Keratinocyte (primary cell): Measurements from ENCODE around the gene YWHAB. TPM values are rescaled to one million over a fixed set of nuclear protein-coding genes. Genes with fewer than 3 reads are reported as not detected.

ENCODE experiments used
- DNase-seq: peaks from one replicate; pipeline ENCODE4 v3.0.0-alpha.2; 2011; ENCODE audit warnings: low read depth, missing footprints, low spot score
- FAIRE-seq: peaks from 2 replicates; lab custom pipeline; 2011; peaks lifted over from hg19 to GRCh38; lab: Jason Lieb, UNC
- H2AFZ ChIP-seq: 2 replicates; pipeline ENCODE4 v1.6.0; 2012; ENCODE audit warnings: low read length, control low read depth, inconsistent platforms; ENCODE audit not compliant: control insufficient read depth
- H3K27ac ChIP-seq: 2 replicates; pipeline ENCODE4 v1.5.1; 2011; ENCODE audit warnings: low read length; ENCODE audit not compliant: control insufficient read depth, insufficient read depth
- H3K27me3 ChIP-seq: 3 replicates; pipeline ENCODE4 v1.6.0; 2011; ENCODE audit warnings: low read length; ENCODE audit not compliant: control insufficient read depth, insufficient read depth; ENCODE audit errors: extremely low read depth
- H3K36me3 ChIP-seq, 2 experiments: 2 replicates in 1 of 2; 3 replicates in 1 of 2; pipeline ENCODE4 v1.5.1; 2011; ENCODE audit warnings: low read length in 2 of 2, mild to moderate bottlenecking in 1 of 2; ENCODE audit not compliant: control insufficient read depth in 2 of 2, insufficient read depth in 2 of 2; ENCODE audit errors: extremely low read depth in 1 of 2
- H3K4me1 ChIP-seq: 3 replicates; pipeline ENCODE4 v1.5.1; 2011; ENCODE audit warnings: low read length; ENCODE audit not compliant: control insufficient read depth, insufficient read depth; ENCODE audit errors: extremely low read depth
- H3K4me2 ChIP-seq: 3 replicates; pipeline ENCODE4 v1.6.0; 2011; ENCODE audit warnings: low read depth, low read length; ENCODE audit not compliant: control insufficient read depth, insufficient read depth; ENCODE audit errors: extremely low read depth
- H3K4me3 ChIP-seq, 3 experiments: fragments of 200-600 bp in 1 of 3; sonication (generic) in 1 of 3; 2 replicates in 2 of 3; 3 replicates in 1 of 3; pipeline ENCODE4 v1.5.1; 2011 to 2016; ENCODE audit warnings: low read length in 3 of 3, mild to moderate bottlenecking in 3 of 3, control low read depth in 2 of 3, inconsistent platforms in 1 of 3, low read depth in 1 of 3, mixed read lengths in 1 of 3, mixed run types in 1 of 3, moderate library complexity in 1 of 3; ENCODE audit not compliant: control insufficient read depth in 2 of 3, insufficient read depth in 2 of 3; ENCODE audit errors: extremely low read depth in 1 of 3
- H3K79me2 ChIP-seq: 2 replicates; pipeline ENCODE4 v1.6.0; 2012; ENCODE audit warnings: low read length; ENCODE audit not compliant: control insufficient read depth, insufficient read depth
- H3K9ac ChIP-seq: 3 replicates; pipeline ENCODE4 v1.6.0; 2011; ENCODE audit warnings: low read length; ENCODE audit not compliant: control insufficient read depth, insufficient read depth; ENCODE audit errors: extremely low read depth
- H3K9me1 ChIP-seq: 3 replicates; pipeline ENCODE4 v1.6.0; 2011; ENCODE audit warnings: low read length; ENCODE audit not compliant: control insufficient read depth, insufficient read depth; ENCODE audit errors: extremely low read depth
- H3K9me3 ChIP-seq: 2 replicates; pipeline ENCODE4 v1.5.1; 2012; ENCODE audit warnings: low read depth, low read length; ENCODE audit not compliant: control insufficient read depth
- H4K20me1 ChIP-seq: 3 replicates; pipeline ENCODE4 v1.6.0; 2011; ENCODE audit warnings: low read length; ENCODE audit not compliant: control insufficient read depth, insufficient read depth; ENCODE audit errors: extremely low read depth
- CTCF ChIP-seq, 3 experiments: IDR thresholded peaks in 1 of 3; conservative IDR thresholded peaks in 1 of 3; optimal IDR thresholded peaks in 1 of 3; 2 replicates in 2 of 3; 3 replicates in 1 of 3; pipeline versions ENCODE3 to v1.5.1; 2011; ENCODE audit warnings: low read length in 3 of 3, mild to moderate bottlenecking in 3 of 3, moderate library complexity in 2 of 3, control low read depth in 1 of 3, inconsistent platforms in 1 of 3; ENCODE audit not compliant: insufficient read depth in 2 of 3; ENCODE audit errors: extremely low read depth in 1 of 3
- EZH2 ChIP-seq: IDR thresholded peaks from one replicate; pipeline ENCODE4 v1.6.1; 2012; ENCODE audit warnings: inconsistent platforms, mild to moderate bottlenecking, low read length, moderate library complexity
- dilution Hi-C: fragments of 300-500 bp; cut with MboI; formaldehyde crosslinking; loops from one replicate; pipeline ENCODE4 v1.7.0; 2020; ENCODE audit warnings: low sequenced_read_pairs; ENCODE audit not compliant: extremely low pct_ligation_motif_present
- polyA plus RNA-seq, 5 experiments: library from polyadenylated mRNA; depleted of rRNA in 3 of 5; stranded (reverse) in 3 of 5; stranded (forward) in 1 of 5; unstranded in 1 of 5; fragments of >200 nt; gene quantifications; 1 replicate in 1 of 5; 2 replicates in 3 of 5; 3 replicates in 1 of 5; pipeline versions ENCODE4 v1.2.1 to v1.2.3, GENCODE V29; 2011 to 2012; ENCODE audit warnings: missing spikeins in 2 of 5, low read depth in 1 of 5, low replicate concordance in 1 of 5

YWHAB gene
- polyA plus RNA-seq, 1 donor (not counting 4 experiments of a cell fraction or from before 2014, with no cell fraction given) = 214 TPM

- DNase-seq (no peak), FAIRE-seq (no peak)
- TF ChIP-seq CTCF (optimal IDR thresholded peaks at IDR 0.05 in 1 of 3, IDR thresholded peaks at IDR 0.05 in 1 of 3, conservative IDR thresholded peaks at IDR 0.05 in 1 of 3; ENCODE audit: extremely low read depth in 1 of 3, insufficient read depth in 2 of 3, low read length in 3 of 3) (no peak), EZH2 (no peak)
- H3K79me2 ChIP-seq = peaks cover 28% of the 10 kb centered on the region
- no peak overlapping the region for H3K9ac ChIP-seq
- H3K27me3 ChIP-seq = no peaks in the 10 kb centered on the region
- no peaks in the 10 kb centered on the region for H3K9me3 ChIP-seq
- H3K4me2 ChIP-seq = no peak overlapping the region
- peaks cover 22% of the 10 kb centered on the region for H3K4me1 ChIP-seq
- dilution Hi-C loops = no loop called here
- H3K4me3 ChIP-seq = no peak overlapping the region
- no peak overlapping the region for H2AFZ ChIP-seq
- H4K20me1 ChIP-seq = peaks cover 18% of the 10 kb centered on the region
- H3K27ac ChIP-seq = no peak overlapping the region
- H3K36me3 ChIP-seq = peaks cover 0 to 16% of the 10 kb centered on the region in 2 experiments
- H3K9me1 ChIP-seq = no peaks in the 10 kb centered on the region
Measured at GRCh38 chr20:44883214-44883902, 2.1 kb upstream of the YWHAB start.

- Histone ChIP-seq H2AFZ (peak overlapping the region; percentile 92), H3K27ac (peak overlapping the region; percentile 67), H4K20me1 (peaks cover 26% of the 10 kb centered on the region), H3K4me1 (peaks cover 31% of the 10 kb centered on the region), H3K9me1 (no peaks in the 10 kb centered on the region), H3K79me2 (peaks cover 44% of the 10 kb centered on the region), H3K4me2 (peak overlapping the region; percentile 68), H3K27me3 (no peaks in the 10 kb centered on the region), H3K36me3 (peaks cover 0 to 16% of the 10 kb centered on the region in 2 experiments), H3K4me3 (peak overlapping the region; percentile 60 to 80 (median 78)), H3K9ac (peak overlapping the region; percentile 96), H3K9me3 (no peaks in the 10 kb centered on the region)
- dilution Hi-C loops = no loop called here
- TF ChIP-seq CTCF (optimal IDR thresholded peaks at IDR 0.05 in 1 of 3, IDR thresholded peaks at IDR 0.05 in 1 of 3, conservative IDR thresholded peaks at IDR 0.05 in 1 of 3; ENCODE audit: extremely low read depth in 1 of 3, insufficient read depth in 2 of 3, low read length in 3 of 3) = no peak
- TF ChIP-seq EZH2 = no peak
- DNase-seq (no peak), FAIRE-seq (peak; percentile 51)
Measured at GRCh38 chr20:44884907-44885391, 556 bp upstream of the YWHAB start.
